ENCODE measurements around the gene PLCB1.

The PLCB1 gene

GRCh38 chr20:8414586-8415274 is 282.7 kb downstream of the PLCB1 start:
- H3K9me3 ChIP-seq (ENCODE audit: control insufficient read depth in 1 of 2, low read length in 2 of 2) = no peaks in the 10 kb centered on the region
- peaks cover 0 to 11% of the 10 kb centered on the region in 2 donors for H3K4me1 ChIP-seq (ENCODE audit: control insufficient read depth in 1 of 2, insufficient read depth in 2 of 2, low read length in 2 of 2)
- no peaks in the 10 kb centered on the region for H3K27me3 ChIP-seq (ENCODE audit: low read depth, low read length)
- H3K27ac ChIP-seq (ENCODE audit: low read length) = no peak overlapping the region
- no peak overlapping the region for H3K4me3 ChIP-seq (ENCODE audit: low read depth in 1 of 2, low read length in 2 of 2)
- no peaks in the 10 kb centered on the region for H3K36me3 ChIP-seq (ENCODE audit: control insufficient read depth in 1 of 2, insufficient read depth in 2 of 2, low read length in 2 of 2)

- Histone ChIP-seq H3K27ac (ENCODE audit: low read length) (no peak overlapping the region), H3K36me3 (ENCODE audit: control insufficient read depth in 1 of 2, insufficient read depth in 2 of 2, low read length in 2 of 2) (no peaks in the 10 kb centered on the region), H3K27me3 (ENCODE audit: low read depth, low read length) (no peaks in the 10 kb centered on the region), H3K4me1 (ENCODE audit: control insufficient read depth in 1 of 2, insufficient read depth in 2 of 2, low read length in 2 of 2) (peaks cover 5 to 7% of the 10 kb centered on the region in 2 donors), H3K4me3 (ENCODE audit: low read depth in 1 of 2, low read length in 2 of 2) (no peak overlapping the region), H3K9me3 (ENCODE audit: control insufficient read depth in 1 of 2, low read length in 2 of 2) (no peaks in the 10 kb centered on the region)
Observed at GRCh38 chr20:8421981-8422380, 289.9 kb downstream of the PLCB1 start.

DNA sequence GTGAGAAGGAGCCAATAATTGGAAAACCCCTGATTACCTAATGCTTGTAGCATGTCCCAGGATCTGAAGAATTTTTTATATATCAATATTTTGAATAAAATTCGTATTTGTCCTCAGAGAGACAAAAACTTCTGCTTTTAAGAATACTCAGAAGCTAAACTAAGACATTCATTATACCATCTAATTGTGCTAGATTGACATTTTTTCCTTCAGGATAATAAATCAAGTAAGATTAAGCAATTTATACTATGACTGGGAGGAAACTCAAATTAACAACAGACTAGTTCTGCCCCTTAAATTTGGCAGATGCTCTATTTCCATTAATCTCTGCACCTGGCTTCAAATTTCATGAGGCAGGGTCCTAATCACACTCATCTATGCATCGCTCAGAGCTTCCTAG is 291.4 kb downstream of the PLCB1 start:
- Histone ChIP-seq H3K27ac (ENCODE audit: low read length) (no peak overlapping the region), H3K36me3 (ENCODE audit: control insufficient read depth in 1 of 2, insufficient read depth in 2 of 2, low read length in 2 of 2) (no peaks in the 10 kb centered on the region), H3K27me3 (ENCODE audit: low read depth, low read length) (no peaks in the 10 kb centered on the region), H3K9me3 (ENCODE audit: control insufficient read depth in 1 of 2, low read length in 2 of 2) (no peaks in the 10 kb centered on the region), H3K4me3 (ENCODE audit: low read depth in 1 of 2, low read length in 2 of 2) (no peak overlapping the region), H3K4me1 (ENCODE audit: control insufficient read depth in 1 of 2, insufficient read depth in 2 of 2, low read length in 2 of 2) (peaks cover 5 to 13% of the 10 kb centered on the region in 2 donors)

GRCh38 chr20:8424010-8424409 is 291.9 kb downstream of the PLCB1 start:
- Histone ChIP-seq H3K4me1 (ENCODE audit: control insufficient read depth in 1 of 2, insufficient read depth in 2 of 2, low read length in 2 of 2) (peaks cover 5 to 15% of the 10 kb centered on the region in 2 donors), H3K27me3 (ENCODE audit: low read depth, low read length) (no peaks in the 10 kb centered on the region), H3K9me3 (ENCODE audit: control insufficient read depth in 1 of 2, low read length in 2 of 2) (no peaks in the 10 kb centered on the region), H3K36me3 (ENCODE audit: control insufficient read depth in 1 of 2, insufficient read depth in 2 of 2, low read length in 2 of 2) (no peaks in the 10 kb centered on the region), H3K27ac (ENCODE audit: low read length) (no peak overlapping the region), H3K4me3 (ENCODE audit: low read depth in 1 of 2, low read length in 2 of 2) (no peak overlapping the region)

DNA sequence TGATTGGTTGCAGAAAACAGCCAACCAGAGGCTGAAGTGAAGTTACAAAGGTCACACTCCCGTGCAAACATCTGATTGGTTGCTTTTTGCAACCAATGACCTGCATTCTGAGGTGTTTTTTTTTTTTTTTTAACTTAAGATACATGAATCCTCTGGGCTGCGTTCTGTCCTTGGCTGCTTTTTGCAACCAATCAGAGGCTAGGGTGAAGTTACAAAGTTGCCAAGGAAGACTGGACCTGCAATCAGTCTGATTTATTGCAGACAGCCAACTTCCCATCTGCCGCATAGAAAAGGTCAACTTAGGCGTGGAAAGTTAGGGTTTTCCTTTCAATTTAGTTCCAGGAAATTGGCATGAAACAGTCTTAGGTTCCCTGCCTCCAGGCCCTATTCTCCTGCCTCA is 292.9 kb downstream of the PLCB1 start:
- H3K27me3 ChIP-seq (ENCODE audit: low read depth, low read length) = no peaks in the 10 kb centered on the region
- H3K27ac ChIP-seq (ENCODE audit: low read length) = no peak overlapping the region
- peaks cover 5 to 15% of the 10 kb centered on the region in 2 donors for H3K4me1 ChIP-seq (ENCODE audit: control insufficient read depth in 1 of 2, insufficient read depth in 2 of 2, low read length in 2 of 2)
- no peaks in the 10 kb centered on the region for H3K36me3 ChIP-seq (ENCODE audit: control insufficient read depth in 1 of 2, insufficient read depth in 2 of 2, low read length in 2 of 2)
- H3K4me3 ChIP-seq (ENCODE audit: low read depth in 1 of 2, low read length in 2 of 2) = no peak overlapping the region
- no peaks in the 10 kb centered on the region for H3K9me3 ChIP-seq (ENCODE audit: control insufficient read depth in 1 of 2, low read length in 2 of 2)

GRCh38 chr20:8425802-8426201 is 293.7 kb downstream of the PLCB1 start:
- Histone ChIP-seq H3K4me1 (ENCODE audit: control insufficient read depth in 1 of 2, insufficient read depth in 2 of 2, low read length in 2 of 2) (peaks cover 5 to 15% of the 10 kb centered on the region in 2 donors), H3K27me3 (ENCODE audit: low read depth, low read length) (no peaks in the 10 kb centered on the region), H3K9me3 (ENCODE audit: control insufficient read depth in 1 of 2, low read length in 2 of 2) (no peaks in the 10 kb centered on the region), H3K4me3 (ENCODE audit: low read depth in 1 of 2, low read length in 2 of 2) (no peak overlapping the region), H3K36me3 (ENCODE audit: control insufficient read depth in 1 of 2, insufficient read depth in 2 of 2, low read length in 2 of 2) (no peaks in the 10 kb centered on the region), H3K27ac (ENCODE audit: low read length) (no peak overlapping the region)

- H3K27ac ChIP-seq (ENCODE audit: low read length) = no peak overlapping the region
- H3K4me1 ChIP-seq (ENCODE audit: control insufficient read depth in 1 of 2, insufficient read depth in 2 of 2, low read length in 2 of 2) = peaks cover 0 to 23% of the 10 kb centered on the region in 2 donors
- no peaks in the 10 kb centered on the region for H3K27me3 ChIP-seq (ENCODE audit: low read depth, low read length)
- H3K36me3 ChIP-seq (ENCODE audit: control insufficient read depth in 1 of 2, insufficient read depth in 2 of 2, low read length in 2 of 2) = no peaks in the 10 kb centered on the region
- no peak overlapping the region for H3K4me3 ChIP-seq (ENCODE audit: low read depth in 1 of 2, low read length in 2 of 2)
- no peaks in the 10 kb centered on the region for H3K9me3 ChIP-seq (ENCODE audit: control insufficient read depth in 1 of 2, low read length in 2 of 2)
Observed at GRCh38 chr20:8427419-8428040, 295.5 kb downstream of the PLCB1 start.

DNA sequence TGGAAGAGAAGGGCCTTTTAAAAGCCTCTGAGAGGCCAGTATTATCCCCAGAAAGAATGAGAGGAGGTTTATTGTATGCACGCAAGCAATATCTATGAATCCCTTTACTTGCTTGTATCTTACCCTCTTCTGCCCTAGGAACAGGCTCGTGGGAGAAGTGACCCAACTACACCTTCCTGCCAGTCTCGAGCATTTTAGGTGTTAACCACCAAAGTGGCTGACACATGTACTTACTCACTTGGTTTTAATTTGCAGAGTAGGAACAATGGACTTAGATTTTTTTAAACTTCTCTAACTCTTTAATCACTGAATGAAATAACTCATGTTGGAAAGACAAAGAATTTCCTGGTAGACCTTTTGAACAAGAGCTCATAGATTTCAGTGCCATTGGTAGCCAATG is 296.9 kb downstream of the PLCB1 start:
- H3K4me1 ChIP-seq (ENCODE audit: control insufficient read depth in 1 of 2, insufficient read depth in 2 of 2, low read length in 2 of 2) = peaks cover 0 to 25% of the 10 kb centered on the region in 2 donors
- no peak overlapping the region for H3K27ac ChIP-seq (ENCODE audit: low read length)

GRCh38 chr20:8431538-8432434 is 299.7 kb downstream of the PLCB1 start:
- H3K27me3 ChIP-seq (ENCODE audit: low read depth, low read length) = no peaks in the 10 kb centered on the region
- no peaks in the 10 kb centered on the region for H3K36me3 ChIP-seq (ENCODE audit: control insufficient read depth in 1 of 2, insufficient read depth in 2 of 2, low read length in 2 of 2)
- peak overlapping the region; percentile 32 for H3K27ac ChIP-seq (ENCODE audit: low read length)
- H3K4me1 ChIP-seq (ENCODE audit: control insufficient read depth in 1 of 2, insufficient read depth in 2 of 2, low read length in 2 of 2) = peaks cover 0 to 25% of the 10 kb centered on the region in 2 donors
- H3K9me3 ChIP-seq (ENCODE audit: control insufficient read depth in 1 of 2, low read length in 2 of 2) = no peaks in the 10 kb centered on the region
- peak overlapping the region in 1 of 2 donors; percentile 11 for H3K4me3 ChIP-seq (ENCODE audit: low read depth in 1 of 2, low read length in 2 of 2)

More for the DNA sequence above, 296.9 kb downstream of the PLCB1 start:
- no peak overlapping the region for H3K4me3 ChIP-seq (ENCODE audit: low read depth in 1 of 2, low read length in 2 of 2)
- no peaks in the 10 kb centered on the region for H3K9me3 ChIP-seq (ENCODE audit: control insufficient read depth in 1 of 2, low read length in 2 of 2)
- no peaks in the 10 kb centered on the region for H3K36me3 ChIP-seq (ENCODE audit: control insufficient read depth in 1 of 2, insufficient read depth in 2 of 2, low read length in 2 of 2)
- H3K27me3 ChIP-seq (ENCODE audit: low read depth, low read length) = no peaks in the 10 kb centered on the region

GRCh38 chr20:8432435-8433148 is 300.5 kb downstream of the PLCB1 start:
- peaks cover 0 to 25% of the 10 kb centered on the region in 2 donors for H3K4me1 ChIP-seq (ENCODE audit: control insufficient read depth in 1 of 2, insufficient read depth in 2 of 2, low read length in 2 of 2)
- no peaks in the 10 kb centered on the region for H3K9me3 ChIP-seq (ENCODE audit: control insufficient read depth in 1 of 2, low read length in 2 of 2)
- H3K4me3 ChIP-seq (ENCODE audit: low read depth in 1 of 2, low read length in 2 of 2) = no peak overlapping the region
- no peaks in the 10 kb centered on the region for H3K27me3 ChIP-seq (ENCODE audit: low read depth, low read length)
- no peak overlapping the region for H3K27ac ChIP-seq (ENCODE audit: low read length)
- no peaks in the 10 kb centered on the region for H3K36me3 ChIP-seq (ENCODE audit: control insufficient read depth in 1 of 2, insufficient read depth in 2 of 2, low read length in 2 of 2)

GRCh38 chr20:8433291-8433690 is 301.2 kb downstream of the PLCB1 start:
- Histone ChIP-seq H3K27me3 (ENCODE audit: low read depth, low read length) (no peaks in the 10 kb centered on the region), H3K27ac (ENCODE audit: low read length) (no peak overlapping the region), H3K4me1 (ENCODE audit: control insufficient read depth in 1 of 2, insufficient read depth in 2 of 2, low read length in 2 of 2) (peaks cover 0 to 22% of the 10 kb centered on the region in 2 donors)

More at GRCh38 chr20:8433291-8433690, 301.2 kb downstream of the PLCB1 start:
- Histone ChIP-seq H3K4me3 (ENCODE audit: low read depth in 1 of 2, low read length in 2 of 2) (no peak overlapping the region), H3K9me3 (ENCODE audit: control insufficient read depth in 1 of 2, low read length in 2 of 2) (no peaks in the 10 kb centered on the region), H3K36me3 (ENCODE audit: control insufficient read depth in 1 of 2, insufficient read depth in 2 of 2, low read length in 2 of 2) (no peaks in the 10 kb centered on the region)
